H9 (cell line): Measurements from ENCODE around the gene ACOXL. TPM values are rescaled to one million over a fixed set of nuclear protein-coding genes. Genes with fewer than 3 reads are reported as not detected.

Experiments used
- DNase-seq: peaks from one replicate; pipeline ENCODE4 v3.0.0-alpha.2; 2017
- H2AFZ ChIP-seq: one replicate; pipeline ENCODE4 v1.6.1; 2013; ENCODE audit warnings: mild to moderate bottlenecking, low read length, control low read depth, moderate library complexity
- H2AK5ac ChIP-seq: 2 replicates; pipeline ENCODE4 v1.6.1; 2013; ENCODE audit warnings: low read length, control low read depth, mixed read lengths; ENCODE audit not compliant: insufficient read length
- H2BK120ac ChIP-seq: one replicate; pipeline ENCODE4 v1.6.1; 2013; ENCODE audit warnings: low read depth, mild to moderate bottlenecking, low read length, control low read depth, inconsistent platforms; ENCODE audit not compliant: poor library complexity, severe bottlenecking
- H2BK12ac ChIP-seq: 2 replicates; pipeline ENCODE4 v1.6.1; 2013; ENCODE audit warnings: low read length, control low read depth, mixed read lengths, low read depth; ENCODE audit not compliant: insufficient read length
- H2BK15ac ChIP-seq: 2 replicates; pipeline ENCODE4 v1.6.1; 2013; ENCODE audit warnings: low read depth, low read length, control low read depth
- H2BK20ac ChIP-seq: one replicate; pipeline ENCODE4 v1.6.1; 2013; ENCODE audit warnings: low read depth, mild to moderate bottlenecking, low read length, control low read depth, inconsistent platforms; ENCODE audit not compliant: poor library complexity, severe bottlenecking
- H2BK5ac ChIP-seq: 2 replicates; pipeline ENCODE4 v1.6.1; 2013; ENCODE audit warnings: low read length, control low read depth, mixed read lengths; ENCODE audit not compliant: insufficient read length
- H3K14ac ChIP-seq: 2 replicates; pipeline ENCODE4 v1.6.1; 2013; ENCODE audit warnings: low read length, control low read depth; ENCODE audit not compliant: insufficient read depth
- H3K18ac ChIP-seq: 2 replicates; pipeline ENCODE4 v1.6.1; 2013; ENCODE audit warnings: low read depth, mild to moderate bottlenecking, mixed read lengths, low read length, control low read depth; ENCODE audit not compliant: insufficient read length
- H3K23ac ChIP-seq: 2 replicates; pipeline ENCODE4 v1.6.1; 2013; ENCODE audit warnings: low read length, control low read depth, mixed read lengths, low read depth; ENCODE audit not compliant: insufficient read length
- H3K23me2 ChIP-seq: 2 replicates; pipeline ENCODE4 v1.6.1; 2013; ENCODE audit warnings: low read depth, mild to moderate bottlenecking, mixed read lengths, low read length, control low read depth; ENCODE audit not compliant: insufficient read length, poor library complexity, severe bottlenecking
- H3K27ac ChIP-seq: 2 replicates; pipeline ENCODE4 v1.5.1; 2013; ENCODE audit warnings: low read length, control low read depth, mixed read lengths, low read depth; ENCODE audit not compliant: insufficient read length
- H3K27me3 ChIP-seq: 2 replicates; pipeline ENCODE4 v1.6.1; 2013; ENCODE audit warnings: low read length, control low read depth, inconsistent platforms; ENCODE audit not compliant: insufficient read depth
- H3K4ac ChIP-seq: 2 replicates; pipeline ENCODE4 v1.6.1; 2013; ENCODE audit warnings: low read depth, mild to moderate bottlenecking, control low read depth, inconsistent platforms, low read length, moderate library complexity
- H3K4me1 ChIP-seq: 2 replicates; pipeline ENCODE4 v1.6.1; 2013; ENCODE audit warnings: low read length, control low read depth, inconsistent platforms; ENCODE audit not compliant: insufficient read depth
- H3K4me2 ChIP-seq: 2 replicates; pipeline ENCODE4 v1.6.1; 2013; ENCODE audit warnings: low read length, control low read depth, mixed read lengths; ENCODE audit not compliant: insufficient read length, insufficient read depth
- H3K56ac ChIP-seq: 2 replicates; pipeline ENCODE4 v1.6.1; 2013; ENCODE audit warnings: low read depth, mild to moderate bottlenecking, mixed read lengths, low read length, control low read depth; ENCODE audit not compliant: insufficient read length
- H3K79me1 ChIP-seq: 2 replicates; pipeline ENCODE4 v1.6.1; 2013; ENCODE audit warnings: low read depth, mild to moderate bottlenecking, moderate library complexity, low read length, control low read depth, inconsistent platforms; ENCODE audit not compliant: insufficient read depth, poor library complexity, severe bottlenecking
- H3K79me2 ChIP-seq: 2 replicates; pipeline ENCODE4 v1.6.1; 2013; ENCODE audit warnings: low read length, control low read depth, inconsistent platforms; ENCODE audit not compliant: insufficient read depth
- H3K9ac ChIP-seq: 2 replicates; pipeline ENCODE4 v1.6.1; 2013; ENCODE audit warnings: low read length, control low read depth, mixed read lengths; ENCODE audit not compliant: insufficient read length; ENCODE audit errors: extremely low read depth
- H3K9me3 ChIP-seq: one replicate; pipeline ENCODE4 v1.6.1; 2013; ENCODE audit warnings: low read depth, low read length, inconsistent platforms; ENCODE audit not compliant: control insufficient read depth
- H3T11ph ChIP-seq: one replicate; pipeline ENCODE4 v1.6.1; 2013; ENCODE audit warnings: mild to moderate bottlenecking, low read length, control low read depth, inconsistent platforms
- H4K20me1 ChIP-seq: one replicate; pipeline ENCODE4 v1.6.1; 2013; ENCODE audit not compliant: control insufficient read depth, insufficient read length, insufficient read depth
- H4K5ac ChIP-seq: 2 replicates; pipeline ENCODE4 v1.6.1; 2013; ENCODE audit warnings: low read depth, mild to moderate bottlenecking, mixed read lengths, low read length, control low read depth; ENCODE audit not compliant: insufficient read length
- H4K8ac ChIP-seq: replicated peaks from 2 replicates; pipeline ENCODE4 v1.6.1; 2013; ENCODE audit warnings: low read length, control low read depth, mixed read lengths, low read depth; ENCODE audit not compliant: insufficient read length
- H4K91ac ChIP-seq: 2 replicates; pipeline ENCODE4 v1.6.1; 2013; ENCODE audit warnings: low read depth, mild to moderate bottlenecking, moderate library complexity, mixed read lengths, low read length, control low read depth; ENCODE audit not compliant: insufficient read length
- H3K27ac Mint-ChIP-seq, 3 experiments: 2 replicates in 2 of 3; 3 replicates in 1 of 3; pipeline ENCODE4 v1.8.0; 2020 to 2021; ENCODE audit warnings: mixed read lengths in 3 of 3, mild to moderate bottlenecking in 1 of 3, moderate library complexity in 1 of 3
- H3K27me3 Mint-ChIP-seq: 2 replicates; pipeline ENCODE4 v1.8.0; 2021; ENCODE audit warnings: low read depth, mild to moderate bottlenecking, moderate library complexity, mixed read lengths
- H3K36me3 Mint-ChIP-seq, 3 experiments: 2 replicates in 2 of 3; 3 replicates in 1 of 3; pipeline ENCODE4 v1.8.0; 2020 to 2021; ENCODE audit warnings: low read depth in 3 of 3, mixed read lengths in 3 of 3; ENCODE audit not compliant: insufficient read depth in 1 of 3
- H3K4me1 Mint-ChIP-seq, 2 experiments: 2 replicates each; pipeline ENCODE4 v1.8.0; 2020; ENCODE audit warnings: mixed read lengths in 2 of 2
- H3K4me3 Mint-ChIP-seq, 2 experiments: 2 replicates in 1 of 2; 3 replicates in 1 of 2; pipeline ENCODE4 v1.8.0; 2020 to 2021; ENCODE audit warnings: mild to moderate bottlenecking in 2 of 2, mixed read lengths in 2 of 2, moderate library complexity in 1 of 2
- H3K9me3 Mint-ChIP-seq, 2 experiments: 2 replicates in 1 of 2; 3 replicates in 1 of 2; pipeline ENCODE4 v1.8.0; 2020; ENCODE audit warnings: mild to moderate bottlenecking in 2 of 2, mixed read lengths in 2 of 2, moderate library complexity in 1 of 2
- CTCF ChIP-seq: fragments of 200-600 bp; sonication (generic); conservative IDR thresholded peaks from 3 replicates; pipeline ENCODE4 v1.8.0; 2021; ENCODE audit warnings: antibody characterized with exemption, mild to moderate bottlenecking
- WGBS: extraction: QIAGEN DNeasy Blood & Tissue Kit; methylation state at CpG from one replicate; pipeline ENCODE4 v1.1.7; 2013; ENCODE audit warnings: missing lambda C conversion rate, low lambda C conversion rate, mixed read lengths; ENCODE audit not compliant: insufficient read length; ENCODE audit errors: extremely low coverage; 5-methylcytosine and 5-hydroxymethylcytosine counted together
- total RNA-seq: library from RNA; stranded (reverse); gene quantifications from 2 replicates; pipeline ENCODE4 v1.2.1, GENCODE V29; 2021

ACOXL gene
- total RNA-seq, 1 experiment from 2014 or later, result 37.6 TPM

- Histone ChIP-seq H4K91ac (no peak overlapping the region), H3K4ac (no peak overlapping the region), H3K9ac (no peak overlapping the region), H2BK12ac (no peak overlapping the region), H3K23me2 (no peaks in the 10 kb centered on the region), H3K4me2 (no peak overlapping the region), H3K27ac (no peak overlapping the region), H3K14ac (no peak overlapping the region), H3K27me3 (no peaks in the 10 kb centered on the region), H3K4me1 (peaks cover 3% of the 10 kb centered on the region; the same call in 1 of the 2 replicates), H2BK20ac (no peak overlapping the region), H2BK120ac (no peak overlapping the region), H2BK5ac (no peak overlapping the region), H4K8ac (no peak overlapping the region), H3K79me1 (peaks cover 9% of the 10 kb centered on the region), H4K20me1 (no peaks in the 10 kb centered on the region), H2BK15ac (no peak overlapping the region), H4K5ac (no peak overlapping the region), H3K56ac (no peak overlapping the region), H3T11ph (no peak overlapping the region), H3K9me3 (no peaks in the 10 kb centered on the region), H3K79me2 (no peaks in the 10 kb centered on the region), H3K18ac (no peak overlapping the region), H2AFZ (no peak overlapping the region), H3K23ac (no peak overlapping the region), H2AK5ac (no peak overlapping the region)
- Mint-ChIP-seq H3K4me3 (no peak overlapping the region), H3K27ac (peak overlapping the region in 1 of 3 experiments; percentile 11; a peak in 1 of 7 replicates), H3K4me1 (peaks cover 19 to 29% of the 10 kb centered on the region in 2 experiments), H3K27me3 (no peaks in the 10 kb centered on the region), H3K36me3 (peaks cover 31 to 86% (median 67%) of the 10 kb centered on the region in 3 experiments; a peak in 6 of 7 replicates), H3K9me3 (no peaks in the 10 kb centered on the region)
- WGBS, result no CpG with 5 or more reads among the region's 6 CpGs
- no peak for DNase-seq
- no peak for TF ChIP-seq CTCF
Measured at GRCh38 chr2:111154758-111155157, 422.4 kb downstream of the ACOXL start.
